Liver (tissue), 9 donors: Measurements from ENCODE around the gene SPTLC2. TPM values are rescaled to one million over a fixed set of nuclear protein-coding genes. Genes with fewer than 3 reads are reported as not detected.
"Not testable (repeated sequence)": the region's sequence is repeated elsewhere in the genome, so short reads cannot be mapped to it uniquely, and the experiment has no call there.

Source experiments
- DNase-seq: peaks from one replicate; pipeline ENCODE4 v3.0.0-alpha.2; 2017; ENCODE audit warnings: low spot score
- H3K27ac ChIP-seq, 2 donors: one replicate each; pipeline ENCODE4 v1.7.0; 2013; ENCODE audit warnings: inconsistent platforms in 2 of 2, low read length in 2 of 2, control low read depth in 1 of 2, low read depth in 1 of 2, mild to moderate bottlenecking in 1 of 2
- H3K27me3 ChIP-seq, 4 donors: one replicate each; pipeline versions ENCODE4 v1.6.1 to v1.7.0; 2013; ENCODE audit warnings: low read length in 3 of 4, inconsistent platforms in 1 of 4, mild to moderate bottlenecking in 1 of 4, moderate library complexity in 1 of 4; ENCODE audit not compliant: control insufficient read depth in 4 of 4, insufficient read depth in 4 of 4
- H3K36me3 ChIP-seq, 4 donors: one replicate each; pipeline versions ENCODE4 v1.6.1 to v1.7.0; 2013; ENCODE audit warnings: low read length in 3 of 4, mild to moderate bottlenecking in 3 of 4, low read depth in 1 of 4, moderate library complexity in 1 of 4; ENCODE audit not compliant: control insufficient read depth in 4 of 4, insufficient read depth in 3 of 4
- H3K4me1 ChIP-seq, 4 donors: one replicate each; pipeline versions ENCODE4 v1.6.1 to v1.7.0; 2013; ENCODE audit warnings: low read length in 3 of 4, mild to moderate bottlenecking in 3 of 4, moderate library complexity in 1 of 4; ENCODE audit not compliant: control insufficient read depth in 4 of 4, insufficient read depth in 4 of 4
- H3K4me3 ChIP-seq, 3 donors: one replicate each; pipeline versions ENCODE4 v1.6.1 to v1.7.0; 2013; ENCODE audit warnings: low read length in 3 of 3, control low read depth in 1 of 3, low read depth in 1 of 3, mild to moderate bottlenecking in 1 of 3
- H3K9ac ChIP-seq, 2 donors: one replicate each; pipeline ENCODE4 v1.7.0; 2013; ENCODE audit warnings: low read length in 2 of 2, mild to moderate bottlenecking in 2 of 2, moderate library complexity in 2 of 2, control low read depth in 1 of 2, low read depth in 1 of 2
- H3K9me3 ChIP-seq, 4 donors: one replicate each; pipeline versions ENCODE4 v1.6.1 to v1.7.0; 2013; ENCODE audit warnings: low read length in 3 of 4; ENCODE audit not compliant: control insufficient read depth in 4 of 4
- ATF3 ChIP-seq: IDR thresholded peaks from 2 replicates; pipeline ENCODE4 v1.6.1; 2016; ENCODE audit warnings: antibody characterized with exemption
- CTCF ChIP-seq: fragments of 150-350 bp; IDR thresholded peaks from 2 replicates; pipeline ENCODE4 v1.5.1; 2017; ENCODE audit warnings: improper control_type of control experiment, low read depth, low read length; ENCODE audit not compliant: missing input control
- EGR1 ChIP-seq, 2 donors: IDR thresholded peaks; 2 replicates each; pipeline ENCODE4 v1.6.1; 2016 to 2018; ENCODE audit warnings: antibody characterized with exemption in 2 of 2, low read depth in 2 of 2
- FOXA1 ChIP-seq: IDR thresholded peaks from 2 replicates; pipeline ENCODE4 v1.6.1; 2016; ENCODE audit warnings: antibody characterized with exemption
- FOXA2 ChIP-seq: IDR thresholded peaks from 2 replicates; pipeline ENCODE4 v1.6.1; 2016; ENCODE audit warnings: antibody characterized with exemption
- GABPA ChIP-seq, 2 donors: IDR thresholded peaks in 1 of 2; conservative IDR thresholded peaks in 1 of 2; 2 replicates each; pipeline ENCODE4 v1.6.1; 2016; ENCODE audit warnings: antibody characterized with exemption in 2 of 2, mild to moderate bottlenecking in 1 of 2, moderate library complexity in 1 of 2
- HNF4A ChIP-seq, 2 donors: conservative IDR thresholded peaks; 2 replicates each; pipeline ENCODE4 v1.6.1; 2016; ENCODE audit warnings: antibody characterized with exemption in 2 of 2, mild to moderate bottlenecking in 2 of 2
- HNF4G ChIP-seq: IDR thresholded peaks from 2 replicates; pipeline ENCODE4 v1.6.1; 2016; ENCODE audit warnings: antibody characterized with exemption
- JUND ChIP-seq, 2 donors: IDR thresholded peaks; 2 replicates each; pipeline ENCODE4 v1.6.1; 2016; ENCODE audit warnings: antibody characterized with exemption in 2 of 2
- NR2F2 ChIP-seq: IDR thresholded peaks from 2 replicates; pipeline ENCODE4 v1.6.1; 2016; ENCODE audit warnings: antibody characterized with exemption
- RAD21 ChIP-seq, 2 donors: IDR thresholded peaks; 2 replicates each; pipeline ENCODE4 v1.6.1; 2016; ENCODE audit warnings: antibody characterized with exemption in 2 of 2, mild to moderate bottlenecking in 2 of 2
- RXRA ChIP-seq, 2 donors: IDR thresholded peaks; 2 replicates each; pipeline ENCODE4 v1.6.1; 2017 to 2018; ENCODE audit warnings: antibody characterized with exemption in 2 of 2, mild to moderate bottlenecking in 1 of 2
- SP1 ChIP-seq: IDR thresholded peaks from 2 replicates; pipeline ENCODE4 v1.6.1; 2018; ENCODE audit warnings: antibody characterized with exemption, mild to moderate bottlenecking
- TAF1 ChIP-seq: conservative IDR thresholded peaks from 2 replicates; pipeline ENCODE4 v1.6.1; 2016; ENCODE audit warnings: antibody characterized with exemption, mild to moderate bottlenecking
- YY1 ChIP-seq: IDR thresholded peaks from 2 replicates; pipeline ENCODE4 v1.6.1; 2016; ENCODE audit warnings: antibody characterized with exemption, mild to moderate bottlenecking
- WGBS: extraction: QIAGEN DNeasy Blood & Tissue Kit; methylation state at CpG from one replicate; pipeline ENCODE4 v1.1.7; 2013; 5-methylcytosine and 5-hydroxymethylcytosine counted together
- polyA plus RNA-seq, 2 donors: library from polyadenylated mRNA; stranded (reverse) in 1 of 2; unstranded in 1 of 2; fragments of 200-250 nt in 1 of 2; fragments of >200 nt in 1 of 2; fragmentation: Nextera tagmentation in 1 of 2; extraction: Ambion mirVana in 1 of 2; gene quantifications; one replicate each; pipeline versions ENCODE4 v1.2.1 to v1.2.3, GENCODE V29; 2013 to 2015
- total RNA-seq, 2 donors: library from RNA; depleted of rRNA; stranded (reverse); fragments of >200 nt; gene quantifications; one replicate each; pipeline ENCODE4 v1.2.3, GENCODE V29; 2014
- TF ChIP-seq, protein P1 (sequence below): IDR thresholded peaks from 2 replicates; pipeline ENCODE4 v1.6.1; 2016; ENCODE audit warnings: antibody characterized with exemption
- TF ChIP-seq, protein P2 (sequence below): IDR thresholded peaks from 2 replicates; pipeline ENCODE4 v1.6.1; 2016; ENCODE audit warnings: antibody characterized with exemption, mild to moderate bottlenecking
- TF ChIP-seq, protein P3 (sequence below): IDR thresholded peaks from 2 replicates; pipeline ENCODE4 v1.6.1; 2016; ENCODE audit warnings: antibody characterized with exemption
- donor health status: healthy.
- donor health status: healthy.
- donor health status: healthy.
- donor health status: healthy.
- donor health status: healthy.

The SPTLC2 gene
- total and polyA plus RNA-seq, 4 donors: 3.9 to 19.2 (median 9.9) TPM

- WGBS: 74% methylated on average over 2 of the region's 2 CpGs
- Histone ChIP-seq H3K4me3 (no peak overlapping the region), H3K9ac (no peak overlapping the region), H3K36me3 (no peaks in the 10 kb centered on the region), H3K4me1 (peaks cover 0 to 11% (median 4%) of the 10 kb centered on the region in 4 donors), H3K27me3 (no peaks in the 10 kb centered on the region), H3K9me3 (no peaks in the 10 kb centered on the region), H3K27ac (no peak overlapping the region)
- no peak for TF ChIP-seq CTCF
- no peak for TF ChIP-seq FOXA1
- TF ChIP-seq, protein P1, sequence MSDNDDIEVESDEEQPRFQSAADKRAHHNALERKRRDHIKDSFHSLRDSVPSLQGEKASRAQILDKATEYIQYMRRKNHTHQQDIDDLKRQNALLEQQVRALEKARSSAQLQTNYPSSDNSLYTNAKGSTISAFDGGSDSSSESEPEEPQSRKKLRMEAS: no peak
- TF ChIP-seq, protein P2, sequence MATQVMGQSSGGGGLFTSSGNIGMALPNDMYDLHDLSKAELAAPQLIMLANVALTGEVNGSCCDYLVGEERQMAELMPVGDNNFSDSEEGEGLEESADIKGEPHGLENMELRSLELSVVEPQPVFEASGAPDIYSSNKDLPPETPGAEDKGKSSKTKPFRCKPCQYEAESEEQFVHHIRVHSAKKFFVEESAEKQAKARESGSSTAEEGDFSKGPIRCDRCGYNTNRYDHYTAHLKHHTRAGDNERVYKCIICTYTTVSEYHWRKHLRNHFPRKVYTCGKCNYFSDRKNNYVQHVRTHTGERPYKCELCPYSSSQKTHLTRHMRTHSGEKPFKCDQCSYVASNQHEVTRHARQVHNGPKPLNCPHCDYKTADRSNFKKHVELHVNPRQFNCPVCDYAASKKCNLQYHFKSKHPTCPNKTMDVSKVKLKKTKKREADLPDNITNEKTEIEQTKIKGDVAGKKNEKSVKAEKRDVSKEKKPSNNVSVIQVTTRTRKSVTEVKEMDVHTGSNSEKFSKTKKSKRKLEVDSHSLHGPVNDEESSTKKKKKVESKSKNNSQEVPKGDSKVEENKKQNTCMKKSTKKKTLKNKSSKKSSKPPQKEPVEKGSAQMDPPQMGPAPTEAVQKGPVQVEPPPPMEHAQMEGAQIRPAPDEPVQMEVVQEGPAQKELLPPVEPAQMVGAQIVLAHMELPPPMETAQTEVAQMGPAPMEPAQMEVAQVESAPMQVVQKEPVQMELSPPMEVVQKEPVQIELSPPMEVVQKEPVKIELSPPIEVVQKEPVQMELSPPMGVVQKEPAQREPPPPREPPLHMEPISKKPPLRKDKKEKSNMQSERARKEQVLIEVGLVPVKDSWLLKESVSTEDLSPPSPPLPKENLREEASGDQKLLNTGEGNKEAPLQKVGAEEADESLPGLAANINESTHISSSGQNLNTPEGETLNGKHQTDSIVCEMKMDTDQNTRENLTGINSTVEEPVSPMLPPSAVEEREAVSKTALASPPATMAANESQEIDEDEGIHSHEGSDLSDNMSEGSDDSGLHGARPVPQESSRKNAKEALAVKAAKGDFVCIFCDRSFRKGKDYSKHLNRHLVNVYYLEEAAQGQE: no peak
- TF ChIP-seq ATF3: no peak
- no peak for TF ChIP-seq HNF4G
- no peak for TF ChIP-seq RAD21 (IDR thresholded peaks at IDR 0.05)
- no peak for TF ChIP-seq GABPA (IDR thresholded peaks at IDR 0.05 in 1 of 2, conservative IDR thresholded peaks at IDR 0.05 in 1 of 2)
- no peak for TF ChIP-seq YY1
- no peak for TF ChIP-seq JUND (IDR thresholded peaks at IDR 0.05)
- TF ChIP-seq NR2F2: no peak
- TF ChIP-seq HNF4A (conservative IDR thresholded peaks at IDR 0.05): no peak
- no peak for TF ChIP-seq SP1
- TF ChIP-seq, protein P3, sequence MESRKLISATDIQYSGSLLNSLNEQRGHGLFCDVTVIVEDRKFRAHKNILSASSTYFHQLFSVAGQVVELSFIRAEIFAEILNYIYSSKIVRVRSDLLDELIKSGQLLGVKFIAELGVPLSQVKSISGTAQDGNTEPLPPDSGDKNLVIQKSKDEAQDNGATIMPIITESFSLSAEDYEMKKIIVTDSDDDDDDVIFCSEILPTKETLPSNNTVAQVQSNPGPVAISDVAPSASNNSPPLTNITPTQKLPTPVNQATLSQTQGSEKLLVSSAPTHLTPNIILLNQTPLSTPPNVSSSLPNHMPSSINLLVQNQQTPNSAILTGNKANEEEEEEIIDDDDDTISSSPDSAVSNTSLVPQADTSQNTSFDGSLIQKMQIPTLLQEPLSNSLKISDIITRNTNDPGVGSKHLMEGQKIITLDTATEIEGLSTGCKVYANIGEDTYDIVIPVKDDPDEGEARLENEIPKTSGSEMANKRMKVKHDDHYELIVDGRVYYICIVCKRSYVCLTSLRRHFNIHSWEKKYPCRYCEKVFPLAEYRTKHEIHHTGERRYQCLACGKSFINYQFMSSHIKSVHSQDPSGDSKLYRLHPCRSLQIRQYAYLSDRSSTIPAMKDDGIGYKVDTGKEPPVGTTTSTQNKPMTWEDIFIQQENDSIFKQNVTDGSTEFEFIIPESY: no peak
- TF ChIP-seq FOXA2: no peak
- no peak for TF ChIP-seq TAF1
- TF ChIP-seq EGR1 (IDR thresholded peaks at IDR 0.05; ENCODE audit: low read depth in 2 of 2): no peak
- no peak for TF ChIP-seq RXRA (IDR thresholded peaks at IDR 0.05)
- DNase-seq: no peak
Measured at GRCh38 chr14:77638771-77639171, 22.3 kb upstream of the SPTLC2 start.

DNA sequence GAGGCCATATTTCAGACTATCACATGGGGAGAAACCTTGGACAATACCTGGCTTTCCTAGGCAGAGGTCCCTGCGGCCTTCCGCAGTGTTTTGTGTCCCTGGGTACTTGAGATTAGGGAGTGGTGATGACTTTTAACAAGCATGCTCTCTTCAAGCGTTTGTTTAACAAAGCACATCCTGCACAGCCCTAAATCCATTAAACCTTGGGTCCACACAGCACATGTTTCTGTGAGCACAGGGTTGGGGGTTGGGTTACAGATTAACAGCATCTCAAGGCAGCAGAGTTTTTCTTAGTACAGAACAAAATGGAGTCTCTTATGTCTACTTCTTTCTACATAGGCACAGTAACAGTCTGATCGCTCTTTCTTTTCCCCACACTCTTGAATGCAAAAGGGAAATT lies 19.4 kb upstream of the SPTLC2 start:
- H3K27ac ChIP-seq, H3K9ac ChIP-seq: not testable (repeated sequence)

GRCh38 chr14:77635466-77635865 lies 19.0 kb upstream of the SPTLC2 start:
- H3K27ac ChIP-seq, H3K4me1 ChIP-seq, H3K27me3 ChIP-seq, DNase-seq, H3K36me3 ChIP-seq, H3K9me3 ChIP-seq, H3K4me3 ChIP-seq, H3K9ac ChIP-seq: not testable (repeated sequence)
- WGBS: 86% methylated on average over 8 of the region's 8 CpGs

More for the DNA sequence above, 19.4 kb upstream of the SPTLC2 start:
- H3K9me3 ChIP-seq, H3K27me3 ChIP-seq, H3K4me1 ChIP-seq, H3K36me3 ChIP-seq, DNase-seq, H3K4me3 ChIP-seq: not testable (repeated sequence)
- 74% methylated on average over 4 of the region's 4 CpGs for whole genome bisulfite sequencing
